Epithelial cell of esophagus (primary cell): ENCODE measurements around the gene TEC.
"Not testable (repeated sequence)": the region's sequence is repeated elsewhere in the genome, so short reads cannot be mapped to it uniquely, and the experiment has no call there.

Experiments
- DNase-seq: peaks from one replicate; pipeline ENCODE4 v3.0.0; 2010; ENCODE audit warnings: low read depth
- H3K4me3 ChIP-seq: 2 replicates; pipeline ENCODE4 v1.5.1; 2011; ENCODE audit warnings: mild to moderate bottlenecking, low read length, control low read depth
- CTCF ChIP-seq: IDR thresholded peaks from 2 replicates; pipeline ENCODE4 v1.5.1; 2011; ENCODE audit warnings: low read depth, mild to moderate bottlenecking, low read length, control low read depth, inconsistent platforms; ENCODE audit not compliant: insufficient read depth; ENCODE audit errors: missing control alignments

Gene TEC

DNA sequence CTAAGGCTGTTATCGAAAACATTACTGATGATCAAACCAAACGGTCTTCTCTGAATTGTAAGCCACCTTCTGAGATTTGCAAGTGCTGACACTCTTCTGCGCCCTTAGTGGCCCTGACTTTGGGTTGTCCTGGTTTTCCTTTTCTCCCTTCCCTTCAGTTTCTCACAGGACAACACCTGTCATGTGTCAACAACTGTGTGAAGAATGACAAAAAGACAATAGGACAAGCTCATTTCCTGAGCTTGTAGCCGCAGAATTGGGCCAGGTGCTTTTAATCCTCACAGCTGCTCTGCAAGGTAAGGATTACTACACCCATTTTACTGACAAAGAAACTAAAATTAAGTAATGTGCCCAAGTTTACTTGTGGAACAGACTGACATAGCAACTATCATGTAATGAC, 90.7 kb downstream of the TEC start:
- TF ChIP-seq CTCF: no peak
- H3K4me3 ChIP-seq: no peak overlapping the region
- no peak for DNase-seq

- peak; percentile 34 for DNase-seq
- TF ChIP-seq CTCF: no peak
- no peak overlapping the region for H3K4me3 ChIP-seq
Measured at GRCh38 chr4:48175806-48176205, 93.8 kb downstream of the TEC start.

DNA sequence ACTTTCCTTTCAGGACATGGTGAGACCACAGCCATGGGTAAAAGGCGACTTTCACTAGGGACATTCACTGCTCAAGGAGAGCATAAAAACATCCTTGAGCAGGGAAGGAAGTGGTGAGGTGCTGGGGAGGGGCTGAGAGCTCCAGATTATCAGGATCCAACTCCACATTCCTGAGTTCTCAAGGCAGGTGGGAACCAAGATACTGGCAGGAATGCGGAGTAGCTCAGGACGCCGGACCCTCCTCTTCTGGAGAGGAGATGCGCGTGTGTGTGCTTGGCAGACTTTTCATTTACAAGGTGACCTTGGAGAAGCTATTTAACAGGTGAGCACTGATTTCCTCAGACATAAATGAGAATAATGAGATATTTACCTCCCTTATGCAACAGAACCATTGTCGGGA, 94.3 kb downstream of the TEC start:
- TF ChIP-seq CTCF: no peak
- H3K4me3 ChIP-seq: no peak overlapping the region
- DNase-seq: no peak

DNA sequence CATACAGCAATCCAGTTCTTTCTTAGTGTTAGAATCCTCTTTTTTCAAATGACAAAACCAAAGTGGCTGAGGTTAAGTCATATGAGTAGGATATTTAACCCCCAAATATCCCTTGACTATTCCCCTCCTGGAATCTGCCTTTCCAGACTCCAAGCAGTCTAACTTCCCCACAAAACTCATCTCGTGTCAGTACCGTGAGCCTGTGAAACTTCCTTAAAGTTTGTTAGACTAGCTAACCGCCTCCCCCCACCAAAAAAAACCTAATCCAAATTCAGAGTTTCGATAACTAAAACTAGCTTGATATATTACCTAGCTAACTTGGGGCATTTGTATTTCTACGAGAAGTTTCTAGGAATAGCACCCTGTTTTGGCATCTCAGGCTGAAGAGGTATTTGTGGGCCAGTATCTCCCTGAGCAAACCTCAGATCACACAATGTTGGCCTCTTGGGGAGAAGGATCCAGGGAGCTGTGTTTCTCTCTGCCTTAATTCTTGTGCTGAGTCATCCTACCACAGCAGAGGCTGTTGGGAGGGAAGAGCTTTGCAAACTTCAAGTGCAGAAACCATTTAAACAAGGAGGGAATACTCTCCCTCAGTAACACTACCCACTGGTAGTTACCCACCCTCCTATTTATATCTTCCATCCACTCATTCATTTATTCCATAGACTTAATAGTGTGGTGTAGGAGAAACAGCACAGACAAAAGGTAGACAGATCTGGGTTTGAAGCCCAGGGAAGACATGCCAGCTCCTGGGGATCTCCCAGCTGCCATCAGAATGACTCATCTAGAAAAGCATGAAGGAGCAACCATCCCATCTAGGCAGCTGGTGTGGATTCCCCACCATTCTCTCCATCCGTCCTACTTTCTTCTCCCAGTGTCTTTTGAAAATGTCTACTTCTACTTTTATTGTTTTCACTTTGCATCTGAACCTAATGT, 96.3 kb downstream of the TEC start:
- no peak for TF ChIP-seq CTCF
- peak; percentile 81 for DNase-seq
- H3K4me3 ChIP-seq: no peak overlapping the region

DNA sequence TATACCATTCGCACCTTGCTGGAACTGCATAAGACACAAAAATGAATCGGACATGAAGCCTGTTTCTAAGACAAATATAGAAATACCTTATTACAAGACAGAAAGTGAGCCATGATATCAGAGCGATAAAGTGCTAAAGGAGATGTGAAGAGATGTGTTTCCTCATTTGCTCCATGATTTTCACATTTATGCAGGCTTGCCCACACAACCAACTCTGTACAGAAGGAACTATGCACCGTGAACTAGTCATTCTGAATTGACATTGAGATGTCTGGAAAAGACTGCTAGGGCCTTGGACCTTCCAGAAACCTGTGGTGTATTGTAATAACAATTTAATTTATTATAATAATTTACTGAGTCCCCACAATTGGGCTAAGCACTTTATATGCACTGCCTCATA, 97.0 kb downstream of the TEC start:
- H3K4me3 ChIP-seq: no peak overlapping the region
- no peak for DNase-seq
- no peak for TF ChIP-seq CTCF

- no peak overlapping the region for H3K4me3 ChIP-seq
- TF ChIP-seq CTCF: no peak
- no peak for DNase-seq
Measured at GRCh38 chr4:48169636-48170035, 100.0 kb downstream of the TEC start.

- no peak for TF ChIP-seq CTCF
- H3K4me3 ChIP-seq: no peak overlapping the region
- no peak for DNase-seq
Measured at GRCh38 chr4:48167538-48168263, 101.9 kb downstream of the TEC start.

DNA sequence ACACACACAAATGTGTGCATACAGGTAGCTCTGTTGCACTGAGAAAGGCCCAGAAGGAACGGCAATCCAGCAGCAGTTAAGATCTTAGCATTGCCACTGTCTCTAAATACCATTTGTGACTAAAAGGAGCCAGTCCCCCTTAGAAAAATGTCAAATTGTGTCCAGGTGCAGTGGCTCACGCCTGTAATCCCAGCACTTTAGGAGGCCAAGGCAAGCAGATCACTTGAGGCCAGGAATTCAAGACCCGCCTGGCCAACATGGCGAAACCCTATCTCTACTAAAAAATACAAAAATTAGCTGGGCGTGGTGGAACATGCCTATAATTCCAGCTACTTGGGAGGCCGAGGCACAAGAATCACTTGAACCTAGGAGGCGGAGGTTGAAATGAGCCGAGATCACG, 105.1 kb downstream of the TEC start:
- not testable (repeated sequence) for DNase-seq, H3K4me3 ChIP-seq
